Mesenchymal stem cell (in vitro differentiated cells and primary cell): ENCODE data around the gene FNTB.

ENCODE experiments used
- DNase-seq: peaks from one replicate; pipeline ENCODE4 v3.0.0-alpha.2; 2013
- H2AFZ ChIP-seq: one replicate; pipeline ENCODE4 v1.6.1; 2013; ENCODE audit warnings: low read depth, mild to moderate bottlenecking, control low read depth, inconsistent platforms, low read length, moderate library complexity
- H2AK5ac ChIP-seq: 2 replicates; pipeline ENCODE4 v1.6.1; 2013; ENCODE audit warnings: low read length, moderate library complexity, mild to moderate bottlenecking, inconsistent platforms; ENCODE audit not compliant: severe bottlenecking
- H2BK120ac ChIP-seq: one replicate; pipeline ENCODE4 v1.6.1; 2013; ENCODE audit warnings: low read depth, mild to moderate bottlenecking, inconsistent platforms, low read length, moderate library complexity
- H2BK12ac ChIP-seq, 2 experiments: one replicate each; pipeline ENCODE4 v1.6.1; 2013; ENCODE audit warnings: inconsistent platforms in 2 of 2, low read length in 2 of 2, mild to moderate bottlenecking in 2 of 2, moderate library complexity in 2 of 2, control low read depth in 1 of 2
- H2BK15ac ChIP-seq: one replicate; pipeline ENCODE4 v1.6.1; 2013; ENCODE audit warnings: mild to moderate bottlenecking, low read depth, inconsistent platforms; ENCODE audit not compliant: poor library complexity, severe bottlenecking
- H2BK5ac ChIP-seq: 2 replicates; pipeline ENCODE4 v1.6.1; 2013; ENCODE audit warnings: low read depth, mild to moderate bottlenecking, low read length, control low read depth, inconsistent platforms; ENCODE audit not compliant: poor library complexity, severe bottlenecking
- H3K14ac ChIP-seq, 2 experiments: one replicate each; pipeline ENCODE4 v1.6.1; 2013; ENCODE audit warnings: inconsistent platforms in 2 of 2, low read length in 2 of 2, control low read depth in 1 of 2, mild to moderate bottlenecking in 1 of 2, moderate library complexity in 1 of 2
- H3K18ac ChIP-seq, 2 experiments: one replicate each; pipeline ENCODE4 v1.6.1; 2013; ENCODE audit warnings: inconsistent platforms in 2 of 2, low read length in 2 of 2, control low read depth in 1 of 2, low read depth in 1 of 2, mild to moderate bottlenecking in 1 of 2
- H3K23ac ChIP-seq, 2 experiments: one replicate each; pipeline ENCODE4 v1.6.1; 2013; ENCODE audit warnings: inconsistent platforms in 2 of 2, low read length in 2 of 2, mild to moderate bottlenecking in 2 of 2, moderate library complexity in 2 of 2, control low read depth in 1 of 2
- H3K27ac ChIP-seq: 2 replicates; pipeline ENCODE4 v1.5.1; 2013; ENCODE audit warnings: mild to moderate bottlenecking, moderate library complexity, low read length, control low read depth, inconsistent platforms; ENCODE audit not compliant: poor library complexity, severe bottlenecking
- H3K27me3 ChIP-seq, 2 experiments: 2 replicates each; pipeline versions ENCODE4 v1.6.1 to v1.7.0; 2013; ENCODE audit warnings: low read length in 2 of 2, mild to moderate bottlenecking in 2 of 2, moderate library complexity in 2 of 2, control low read depth in 1 of 2, inconsistent platforms in 1 of 2; ENCODE audit not compliant: control insufficient read depth in 1 of 2, insufficient read depth in 1 of 2
- H3K36me3 ChIP-seq, 2 experiments: 2 replicates each; pipeline versions ENCODE4 v1.6.1 to v1.7.0; 2013; ENCODE audit warnings: low read length in 2 of 2, control low read depth in 1 of 2, inconsistent platforms in 1 of 2, low read depth in 1 of 2, mild to moderate bottlenecking in 1 of 2; ENCODE audit not compliant: insufficient read depth in 2 of 2, control insufficient read depth in 1 of 2
- H3K4ac ChIP-seq, 2 experiments: one replicate each; pipeline ENCODE4 v1.6.1; 2013; ENCODE audit warnings: inconsistent platforms in 2 of 2, low read length in 2 of 2, mild to moderate bottlenecking in 2 of 2, moderate library complexity in 2 of 2, control low read depth in 1 of 2, low read depth in 1 of 2
- H3K4me1 ChIP-seq: 2 replicates; pipeline ENCODE4 v1.6.1; 2013; ENCODE audit warnings: low read depth, low read length, control low read depth; ENCODE audit not compliant: control insufficient read depth, insufficient read depth
- H3K4me2 ChIP-seq: 2 replicates; pipeline ENCODE4 v1.6.1; 2013; ENCODE audit warnings: low read length, mild to moderate bottlenecking, inconsistent platforms; ENCODE audit not compliant: poor library complexity, severe bottlenecking
- H3K4me3 ChIP-seq, 2 experiments: 2 replicates each; pipeline versions ENCODE4 v1.5.1 to v1.7.0; 2013; ENCODE audit warnings: low read length in 2 of 2, mild to moderate bottlenecking in 2 of 2, control low read depth in 1 of 2, low read depth in 1 of 2; ENCODE audit not compliant: insufficient read depth in 1 of 2
- H3K79me1 ChIP-seq: replicated peaks from 2 replicates; pipeline ENCODE4 v1.6.1; 2013; ENCODE audit warnings: mild to moderate bottlenecking, control low read depth, low read length, inconsistent platforms; ENCODE audit not compliant: poor library complexity, severe bottlenecking
- H3K9ac ChIP-seq: 2 replicates; pipeline ENCODE4 v1.7.0; 2013; ENCODE audit warnings: mild to moderate bottlenecking, low read length, moderate library complexity
- H3K9me3 ChIP-seq: 2 replicates; pipeline ENCODE4 v1.7.0; 2013; ENCODE audit warnings: mild to moderate bottlenecking, low read length; ENCODE audit not compliant: control insufficient read depth
- H4K8ac ChIP-seq: one replicate; pipeline ENCODE4 v1.6.1; 2013; ENCODE audit warnings: inconsistent platforms, mild to moderate bottlenecking, low read length, moderate library complexity
- H4K91ac ChIP-seq: one replicate; pipeline ENCODE4 v1.6.1; 2013; ENCODE audit warnings: mild to moderate bottlenecking, low read length, inconsistent platforms
- WGBS: methylation state at CpG from one replicate; pipeline ENCODE4 v1.1.7; 2013; ENCODE audit warnings: mixed read lengths; 5-methylcytosine and 5-hydroxymethylcytosine counted together

The FNTB gene

GRCh38 chr14:65072937-65073336, 86.2 kb downstream of the FNTB start:
- Histone ChIP-seq H3K27ac (no peak overlapping the region), H3K23ac (no peak overlapping the region), H2AFZ (no peak overlapping the region), H3K27me3 (no peaks in the 10 kb centered on the region), H4K8ac (no peak overlapping the region), H4K91ac (no peak overlapping the region), H3K4me1 (peaks cover 5% of the 10 kb centered on the region), H2BK15ac (no peak overlapping the region), H3K18ac (no peak overlapping the region), H2BK120ac (no peak overlapping the region), H3K36me3 (peaks cover 59 to 90% of the 10 kb centered on the region in 2 experiments), H3K9ac (no peak overlapping the region), H3K9me3 (no peaks in the 10 kb centered on the region), H2BK5ac (no peak overlapping the region), H3K4me2 (no peak overlapping the region), H3K4me3 (no peak overlapping the region), H2BK12ac (no peak overlapping the region), H2AK5ac (no peak overlapping the region), H3K79me1 (peaks cover 36% of the 10 kb centered on the region), H3K14ac (no peak overlapping the region), H3K4ac (no peak overlapping the region)
- no peak for DNase-seq
- WGBS: 100% methylated on average over 1 of the region's 1 CpG

DNA sequence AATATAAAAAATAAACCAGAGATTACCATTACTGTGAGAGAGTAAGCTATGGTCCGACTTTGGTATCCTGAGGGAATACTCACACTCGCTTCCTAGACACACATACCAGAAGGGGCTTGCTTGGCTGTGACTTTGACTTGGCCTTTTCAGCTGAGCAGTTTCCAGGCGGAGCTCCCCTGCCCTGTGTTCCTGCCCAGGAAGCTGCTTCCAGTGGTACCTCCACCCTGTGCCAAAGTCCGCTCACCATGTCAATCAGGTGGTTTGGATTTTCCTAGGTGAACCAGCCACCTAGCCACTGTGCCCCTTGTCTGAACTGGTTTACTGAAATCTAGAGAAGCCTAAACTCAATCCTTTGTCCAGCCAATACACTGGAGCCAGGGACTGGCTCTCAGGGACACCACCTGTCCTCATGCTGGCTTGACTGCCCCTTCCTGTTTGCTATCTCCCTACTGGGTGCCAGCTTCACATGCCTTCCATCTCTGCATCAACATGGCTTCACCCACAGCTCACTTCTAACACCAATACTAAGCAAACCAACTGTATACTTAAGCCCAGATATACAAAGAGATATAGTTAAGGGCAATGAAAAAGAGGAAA, 87.0 kb downstream of the FNTB start:
- 96% methylated on average over 4 of the region's 4 CpGs for WGBS
- Histone ChIP-seq H4K91ac (no peak overlapping the region), H3K9me3 (no peaks in the 10 kb centered on the region)

DNA sequence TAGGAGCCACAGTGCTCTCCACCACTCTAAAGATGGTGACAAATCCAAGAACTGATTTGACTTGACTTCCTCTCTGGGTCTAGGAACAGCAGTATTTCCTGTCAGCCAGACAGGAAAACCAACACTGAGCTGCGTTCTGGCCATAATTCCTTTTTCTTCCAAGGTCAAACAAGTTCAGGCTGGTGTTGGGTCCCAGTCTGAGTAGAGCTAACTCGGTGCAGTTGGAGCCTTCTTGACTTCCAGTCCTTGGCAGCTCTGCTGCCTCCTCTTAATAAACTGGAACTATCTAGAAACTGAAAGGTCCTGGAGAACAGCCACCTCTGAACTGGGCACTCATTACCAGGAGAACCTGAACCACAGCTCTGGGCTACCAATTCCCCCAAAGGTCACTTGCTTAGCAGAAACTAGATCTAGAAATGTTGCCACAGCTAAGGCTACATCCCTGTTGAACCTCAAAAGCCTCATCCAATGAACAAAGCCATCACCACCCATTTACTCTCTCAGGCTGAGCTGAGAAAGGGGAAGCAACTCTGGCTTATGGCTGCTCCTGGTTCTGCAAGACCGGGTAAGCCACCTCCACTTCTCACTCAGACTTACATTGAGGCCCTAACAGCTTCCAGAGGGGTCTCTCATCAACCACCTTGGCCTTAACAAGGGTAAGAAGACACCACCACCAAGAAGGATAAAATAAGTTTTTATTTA, 87.9 kb downstream of the FNTB start:
- peaks cover 41% of the 10 kb centered on the region for H3K79me1 ChIP-seq
- H4K8ac ChIP-seq: no peak overlapping the region
- H2BK12ac ChIP-seq: no peak overlapping the region
- H2AFZ ChIP-seq: no peak overlapping the region
- H4K91ac ChIP-seq: no peak overlapping the region
- H2BK15ac ChIP-seq: no peak overlapping the region
- H3K4me2 ChIP-seq: no peak overlapping the region
- H3K4me3 ChIP-seq: no peak overlapping the region
- no peak for DNase-seq
- no peak overlapping the region for H3K27ac ChIP-seq
- 72% methylated on average over 3 of the region's 3 CpGs for whole genome bisulfite sequencing
- peaks cover 5% of the 10 kb centered on the region for H3K4me1 ChIP-seq
- no peak overlapping the region for H3K14ac ChIP-seq
- H3K9ac ChIP-seq: no peak overlapping the region
- no peaks in the 10 kb centered on the region for H3K27me3 ChIP-seq
- no peak overlapping the region for H2BK120ac ChIP-seq
- H3K18ac ChIP-seq: no peak overlapping the region
- no peaks in the 10 kb centered on the region for H3K9me3 ChIP-seq
- peaks cover 60 to 90% of the 10 kb centered on the region in 2 experiments for H3K36me3 ChIP-seq
- no peak overlapping the region for H2BK5ac ChIP-seq
- H2AK5ac ChIP-seq: no peak overlapping the region
- H3K23ac ChIP-seq: no peak overlapping the region
- H3K4ac ChIP-seq: no peak overlapping the region

More for the DNA sequence above, 87.0 kb downstream of the FNTB start:
- Histone ChIP-seq H2BK12ac (no peak overlapping the region), H3K36me3 (peaks cover 66 to 90% of the 10 kb centered on the region in 2 experiments), H3K4me2 (no peak overlapping the region), H3K14ac (no peak overlapping the region), H3K4me3 (no peak overlapping the region), H3K23ac (peak overlapping the region in 1 of 2 experiments; percentile 38), H3K27ac (no peak overlapping the region), H4K8ac (no peak overlapping the region), H3K4me1 (peaks cover 5% of the 10 kb centered on the region), H3K18ac (no peak overlapping the region), H2BK15ac (no peak overlapping the region), H3K27me3 (no peaks in the 10 kb centered on the region), H2BK120ac (no peak overlapping the region), H3K4ac (no peak overlapping the region), H3K9ac (no peak overlapping the region), H2AK5ac (no peak overlapping the region), H3K79me1 (peaks cover 36% of the 10 kb centered on the region), H2BK5ac (no peak overlapping the region), H2AFZ (no peak overlapping the region)
- no peak for DNase-seq

DNA sequence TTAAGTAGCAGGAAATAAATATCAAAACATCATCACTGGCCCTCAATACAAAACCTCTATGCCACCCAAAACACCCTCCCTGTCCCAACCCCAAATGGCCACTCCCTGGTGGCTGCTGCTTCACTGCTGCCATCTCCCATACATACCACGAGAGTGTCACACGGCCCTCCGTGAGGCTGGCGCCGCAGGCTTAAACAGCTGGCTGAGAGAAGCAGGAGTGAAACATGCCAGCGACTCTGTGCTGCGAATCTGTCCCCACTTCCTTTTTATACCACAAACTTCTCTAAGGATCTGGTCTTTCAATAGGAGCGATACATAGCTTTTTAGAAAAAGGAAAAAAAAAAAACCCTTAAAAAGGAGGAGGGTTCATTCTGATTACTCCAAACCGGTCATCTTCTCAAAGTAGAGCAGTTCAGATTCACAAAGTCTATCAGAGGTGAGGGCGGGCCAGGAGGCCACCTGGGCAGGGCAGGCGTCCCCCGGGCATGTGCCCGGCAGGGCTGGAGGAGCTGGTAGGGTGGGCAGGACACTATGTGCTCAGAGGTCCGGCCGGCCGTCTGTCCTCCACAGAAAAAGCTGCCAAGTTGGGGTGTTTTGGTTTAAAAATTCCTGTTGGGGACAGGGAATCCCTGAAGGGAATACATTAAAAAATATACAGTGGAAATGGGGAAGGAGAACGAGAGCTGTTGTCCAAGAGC, 89.1 kb downstream of the FNTB start:
- H3K18ac ChIP-seq: no peak overlapping the region

More for the DNA sequence above, 89.1 kb downstream of the FNTB start:
- H3K4me3 ChIP-seq: no peak overlapping the region
- H2AFZ ChIP-seq: no peak overlapping the region
- H3K14ac ChIP-seq: no peak overlapping the region
- peaks cover 2% of the 10 kb centered on the region for H3K4me1 ChIP-seq
- H2AK5ac ChIP-seq: no peak overlapping the region
- WGBS: 95% methylated on average over 15 of the region's 17 CpGs
- no peak overlapping the region for H3K27ac ChIP-seq
- H3K27me3 ChIP-seq: no peaks in the 10 kb centered on the region
- no peak overlapping the region for H2BK15ac ChIP-seq
- H3K23ac ChIP-seq: no peak overlapping the region
- no peak overlapping the region for H4K91ac ChIP-seq
- no peak overlapping the region for H2BK5ac ChIP-seq
- no peaks in the 10 kb centered on the region for H3K9me3 ChIP-seq
- no peak overlapping the region for H2BK12ac ChIP-seq
- DNase-seq: no peak
- H2BK120ac ChIP-seq: no peak overlapping the region
- no peak overlapping the region for H3K4me2 ChIP-seq
- peaks cover 54 to 90% of the 10 kb centered on the region in 2 experiments for H3K36me3 ChIP-seq
- no peak overlapping the region for H3K4ac ChIP-seq
- no peak overlapping the region for H3K9ac ChIP-seq
- no peak overlapping the region for H4K8ac ChIP-seq
- H3K79me1 ChIP-seq: peaks cover 40% of the 10 kb centered on the region
